GM19238 (cell line): ENCODE measurements around the gene KLF15.

Experiments used
- DNase-seq: peaks from one replicate; pipeline ENCODE4 v3.0.0; 2011; ENCODE audit warnings: low spot score; ENCODE audit not compliant: insufficient read length

Gene KLF15

GRCh38 chr3:126357295-126358037 lies at the start of gene KLF15:
KLF15 (minus strand) TSS chr3:126357408; CDS start chr3:126352922, 4,486 bp downstream.
- DNase-seq: peak; percentile 95

GRCh38 chr3:126406389-126407296 lies 49.4 kb upstream of the KLF15 start:
- no peak for DNase-seq

GRCh38 chr3:126402666-126403302 lies 45.6 kb upstream of the KLF15 start:
- DNase-seq: no peak

GRCh38 chr3:126402178-126402577 lies 45.0 kb upstream of the KLF15 start:
- no peak for DNase-seq

- no peak for DNase-seq
Observed at GRCh38 chr3:126401611-126402160, 44.5 kb upstream of the KLF15 start.

GRCh38 chr3:126399756-126400155 lies 42.5 kb upstream of the KLF15 start:
- DNase-seq: no peak

GRCh38 chr3:126399351-126399735 lies 42.1 kb upstream of the KLF15 start:
- DNase-seq: peak; percentile 19

GRCh38 chr3:126398423-126399350 lies 41.5 kb upstream of the KLF15 start:
- no peak for DNase-seq

- no peak for DNase-seq
Observed at GRCh38 chr3:126397610-126398422, 40.6 kb upstream of the KLF15 start.

- DNase-seq: no peak
Observed at GRCh38 chr3:126396536-126396935, 39.3 kb upstream of the KLF15 start.

- no peak for DNase-seq
Observed at GRCh38 chr3:126395846-126396513, 38.8 kb upstream of the KLF15 start.

GRCh38 chr3:126394977-126395321 lies 37.7 kb upstream of the KLF15 start:
- DNase-seq: no peak

GRCh38 chr3:126394179-126394976 lies 37.2 kb upstream of the KLF15 start, which contains the start of gene CFAP100:
CFAP100 (plus strand) TSS chr3:126394909; CDS start chr3:126396001, 1,092 bp downstream.
- no peak for DNase-seq

- DNase-seq: no peak
Observed at GRCh38 chr3:126393563-126393962, 36.4 kb upstream of the KLF15 start.

- DNase-seq: no peak
Observed at GRCh38 chr3:126392246-126392645, 35.0 kb upstream of the KLF15 start.

- no peak for DNase-seq
Observed at GRCh38 chr3:126391631-126392030, 34.4 kb upstream of the KLF15 start.

GRCh38 chr3:126390751-126391150 lies 33.5 kb upstream of the KLF15 start:
- DNase-seq: no peak

- DNase-seq: no peak
Observed at GRCh38 chr3:126390201-126390600, 33.0 kb upstream of the KLF15 start.
